Activated gamma-delta T cell treated with anti-CD3 and anti-CD28 coated beads, Interleukin-2, amount 50 U/mL, for 16 hours (primary cell): ENCODE results near the gene PRDM5.
"Not testable (repeated sequence)": the region's sequence is repeated elsewhere in the genome, so short reads cannot be mapped to it uniquely, and the experiment has no call there.

Experiments
- DNase-seq: peaks from one replicate; pipeline ENCODE4 v3.0.0-alpha.2; 2020; ENCODE audit warnings: low read depth

Gene PRDM5

DNA sequence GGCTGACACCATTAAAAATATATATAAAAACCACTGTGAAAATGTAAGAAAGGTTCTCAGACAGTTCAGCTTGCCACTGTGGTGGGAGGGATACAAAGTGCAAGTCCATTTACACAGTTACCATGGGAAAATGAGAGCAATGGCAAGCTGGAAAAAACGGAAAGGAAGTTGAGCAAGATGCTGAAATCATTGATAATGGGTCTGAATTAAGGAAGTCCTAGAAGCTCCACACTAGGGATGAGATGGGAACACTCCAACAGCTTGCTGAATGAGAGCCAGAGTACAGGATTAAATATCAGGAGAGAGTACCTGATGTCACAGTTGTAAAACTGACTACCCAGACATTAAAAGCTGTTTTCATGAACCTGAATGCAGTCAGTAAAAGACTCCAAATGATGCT lies 218.6 kb downstream of the PRDM5 start:
- no peak for DNase-seq

DNA sequence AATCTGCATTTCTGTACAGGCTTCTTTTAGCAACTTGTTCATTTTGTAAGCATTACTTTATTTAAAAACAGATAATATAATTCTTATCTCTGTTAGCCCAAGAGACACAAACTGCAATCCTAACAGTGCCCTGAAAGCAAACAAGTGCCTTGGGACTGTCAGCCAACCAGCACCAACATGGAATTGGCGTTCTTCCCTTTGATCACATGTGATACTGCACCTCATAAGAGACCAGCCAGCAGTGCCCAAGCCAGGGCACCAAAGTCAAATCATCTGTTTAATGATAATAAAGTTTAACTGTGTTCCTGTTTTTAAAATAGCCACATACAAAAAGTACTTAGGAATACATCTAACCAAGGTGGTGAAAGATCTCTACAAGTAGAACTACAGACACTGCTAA lies 223.2 kb downstream of the PRDM5 start:
- DNase-seq: no peak

DNA sequence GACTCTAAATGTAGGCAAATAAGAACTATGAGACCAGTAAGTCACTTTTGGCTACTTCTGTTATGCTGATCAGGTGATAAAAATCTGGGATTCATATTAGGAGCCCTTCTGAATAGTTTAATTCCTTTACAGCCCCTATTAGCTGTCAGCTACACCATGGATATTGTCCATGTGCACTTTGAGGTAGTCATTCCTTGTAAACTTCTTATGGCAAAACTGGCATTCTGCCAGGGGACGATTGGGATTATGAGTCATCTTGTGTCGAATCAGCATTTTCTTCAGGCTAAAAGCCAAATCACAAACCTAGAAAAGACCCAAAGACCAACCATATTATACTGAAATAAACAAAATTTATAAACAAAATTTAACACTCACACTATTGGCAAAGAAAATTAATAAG lies 227.6 kb downstream of the PRDM5 start:
- DNase-seq: no peak

DNA sequence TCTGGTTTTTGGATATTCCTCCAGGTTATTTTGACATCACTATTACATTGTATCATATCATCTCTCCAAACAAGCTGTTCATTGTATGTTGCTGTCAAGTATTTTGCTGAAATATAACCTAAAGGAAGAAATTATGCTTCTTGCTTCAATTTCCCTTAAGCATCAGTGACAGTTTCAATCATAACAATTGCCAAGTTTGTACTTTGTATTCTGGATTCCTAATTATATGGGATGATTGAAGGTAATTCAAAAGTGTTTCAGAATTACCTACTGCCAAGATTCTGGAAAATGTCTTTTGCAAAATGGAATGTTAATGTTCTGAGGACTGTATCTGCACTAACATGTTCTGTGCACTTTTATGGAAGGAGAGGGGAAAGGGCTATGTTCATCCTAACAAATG lies 228.7 kb downstream of the PRDM5 start:
- no peak for DNase-seq

DNA sequence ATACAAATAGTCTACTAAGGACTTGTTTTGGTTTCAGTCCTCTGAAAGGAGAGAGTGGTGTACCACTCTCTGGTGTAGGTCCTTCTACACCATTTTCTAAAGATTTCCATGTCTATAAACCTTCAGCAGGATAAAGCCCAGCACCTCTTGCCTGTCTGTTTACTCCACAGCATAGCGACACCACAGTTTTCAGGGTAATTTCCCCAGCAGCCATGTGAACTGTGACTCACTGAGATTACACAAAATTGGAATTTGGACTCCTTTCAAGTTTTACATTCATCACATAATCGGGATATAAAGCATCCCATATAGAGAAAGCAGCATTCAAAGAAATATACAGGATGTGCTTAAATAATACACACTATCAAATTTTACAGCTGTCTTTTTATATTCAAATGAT lies 229.6 kb downstream of the PRDM5 start:
- DNase-seq: no peak

DNA sequence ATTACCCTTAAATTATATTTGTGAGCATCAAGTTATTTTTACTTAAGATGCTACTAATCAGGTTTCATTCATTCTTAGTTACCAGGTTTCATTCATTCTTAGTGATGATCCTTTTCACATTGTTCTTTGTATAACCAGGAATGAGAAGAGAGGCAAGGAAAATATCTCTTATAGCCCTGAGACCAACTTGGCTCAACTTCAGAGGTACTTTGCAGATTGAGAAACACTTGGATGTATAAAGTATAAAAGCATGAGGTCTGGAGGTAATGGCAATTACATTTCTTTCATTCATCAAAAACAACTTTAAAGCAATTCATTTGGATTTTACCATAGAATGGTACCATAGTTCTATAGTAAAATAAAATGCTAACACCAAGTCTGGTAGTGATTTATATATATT lies 231.0 kb downstream of the PRDM5 start:
- no peak for DNase-seq

DNA sequence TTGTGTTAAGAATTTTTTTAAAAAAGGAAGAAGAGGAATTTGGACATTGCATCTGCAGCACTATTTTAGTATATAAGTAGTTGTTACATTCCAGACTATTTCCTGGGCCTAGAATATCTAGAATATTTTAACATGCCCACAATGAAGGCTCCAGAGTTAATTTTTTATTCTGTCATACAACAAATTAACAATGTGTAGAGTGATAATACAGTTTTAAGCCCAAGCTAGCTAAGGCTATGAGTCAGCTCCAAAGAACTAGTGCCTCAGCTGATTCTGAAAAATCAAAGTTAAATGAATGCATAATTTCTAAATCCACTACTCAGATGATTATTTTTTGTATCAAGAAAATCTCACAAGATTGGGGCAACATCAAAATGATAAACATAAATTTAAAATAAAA lies 231.4 kb downstream of the PRDM5 start:
- no peak for DNase-seq

DNA sequence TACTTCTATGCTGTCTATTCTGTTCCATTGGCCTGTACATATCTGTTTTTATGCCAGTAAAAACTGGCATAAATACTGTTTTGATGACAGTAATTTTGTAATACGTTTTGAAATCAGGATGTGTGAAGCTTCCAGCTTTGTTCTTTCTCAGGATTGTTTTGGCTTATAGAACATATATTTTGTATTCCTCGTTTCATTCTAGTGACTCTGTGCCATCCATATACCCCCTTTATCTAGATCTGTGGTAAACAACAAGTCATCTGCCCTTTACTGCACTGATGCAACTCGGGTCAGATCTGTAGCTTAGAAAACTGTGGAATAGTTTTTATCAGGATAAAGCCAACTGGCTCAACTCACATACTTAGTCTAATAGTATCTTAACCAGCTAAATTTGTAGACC lies 233.7 kb downstream of the PRDM5 start:
- no peak for DNase-seq

DNA sequence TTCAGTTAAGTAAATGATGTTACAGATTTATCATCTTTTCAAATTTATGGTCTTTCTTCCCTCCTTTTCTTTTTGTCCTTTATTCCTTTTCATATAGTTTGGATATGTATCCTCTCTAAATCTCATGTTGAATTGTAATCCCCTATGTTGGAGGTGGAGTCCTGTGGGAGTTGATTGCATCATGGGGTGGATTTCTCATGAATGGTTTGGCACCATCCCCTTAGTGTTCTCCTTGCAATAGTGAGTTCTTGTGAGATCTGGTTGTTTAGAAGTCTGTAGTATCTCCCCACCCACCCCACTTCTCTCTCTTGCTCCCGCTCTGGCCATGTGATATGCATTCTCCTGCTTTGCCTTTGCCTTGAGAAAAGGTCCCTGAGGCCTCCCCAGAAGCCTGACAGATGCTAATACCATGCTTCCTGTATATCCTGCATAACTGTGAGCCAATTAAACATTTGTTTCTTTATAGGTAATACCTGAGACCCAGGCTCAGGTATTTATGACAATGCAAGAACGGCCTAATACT lies 236.7 kb downstream of the PRDM5 start:
- DNase-seq: no peak

DNA sequence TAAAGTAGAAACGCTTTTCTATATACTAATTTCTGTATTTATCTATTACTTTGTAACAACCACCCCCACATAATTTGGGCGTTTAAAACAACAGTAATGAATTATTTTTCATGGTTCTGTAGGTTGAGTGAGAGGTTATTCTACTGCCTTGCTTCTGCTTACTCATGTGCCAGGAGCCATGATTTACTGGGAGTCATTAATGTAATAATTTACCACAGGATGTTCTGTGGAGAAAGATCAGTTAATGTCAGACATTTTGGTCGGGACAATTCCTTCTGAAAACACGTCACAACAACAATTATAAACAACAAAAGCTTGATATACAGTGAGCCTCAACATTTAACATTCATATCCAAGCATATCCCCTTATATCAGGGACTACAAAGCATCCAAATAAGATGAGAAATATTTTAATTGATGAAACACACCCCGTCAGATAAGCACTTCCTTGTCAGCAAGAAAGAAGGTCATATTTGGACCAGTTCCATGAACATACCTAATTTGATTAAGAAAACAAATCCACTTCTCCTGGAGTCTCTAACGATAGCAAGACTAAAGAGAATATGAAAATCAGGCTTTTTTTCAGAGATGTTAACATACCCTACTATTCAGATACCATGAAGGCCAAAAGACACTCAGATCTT lies 238.5 kb downstream of the PRDM5 start:
- DNase-seq: no peak

DNA sequence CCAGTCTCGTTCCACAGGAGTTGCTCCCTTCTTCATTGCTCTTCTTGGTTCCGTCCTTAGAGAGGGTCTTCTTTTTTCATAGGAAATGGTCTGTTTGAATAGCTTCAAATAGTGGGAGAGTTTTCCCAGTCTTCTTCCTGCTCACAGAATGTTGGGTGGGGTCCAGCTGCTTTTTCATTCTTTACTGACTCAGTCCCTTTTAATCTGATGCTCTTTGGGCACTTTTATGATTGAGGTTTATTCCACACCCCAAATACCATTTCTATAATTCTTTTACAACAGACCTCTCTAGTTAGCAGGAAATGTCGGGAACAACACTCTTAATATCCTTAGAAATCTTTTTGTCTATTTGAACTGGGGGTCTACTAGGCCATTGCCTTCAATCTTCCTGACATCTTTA lies 239.5 kb downstream of the PRDM5 start:
- no peak for DNase-seq

DNA sequence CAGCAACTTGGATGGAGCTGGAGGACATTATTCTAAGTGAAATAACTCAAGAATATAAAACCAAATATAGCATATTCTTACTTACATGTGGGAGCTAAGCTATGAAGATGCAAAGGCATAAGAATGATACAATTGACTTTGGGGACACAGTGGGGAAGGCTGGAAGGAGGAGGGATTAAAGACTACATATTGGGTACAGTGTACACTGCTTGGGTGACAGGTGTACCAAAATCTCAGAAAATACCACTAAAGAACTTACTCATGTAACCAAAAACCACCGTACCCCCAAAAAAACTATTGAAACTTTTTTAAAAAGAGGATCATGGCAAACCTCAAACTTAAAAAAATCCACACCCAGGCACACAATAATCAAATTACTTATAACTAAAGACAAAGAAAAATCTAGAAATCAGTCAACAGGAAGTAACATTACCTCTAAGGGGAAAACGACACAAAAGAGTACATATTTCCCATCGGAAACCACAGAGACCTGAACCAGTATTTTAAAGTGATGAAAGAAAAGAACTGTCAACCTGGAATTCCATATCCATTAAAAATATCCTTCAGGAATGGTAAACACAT lies 241.8 kb downstream of the PRDM5 start:
- no peak for DNase-seq

DNA sequence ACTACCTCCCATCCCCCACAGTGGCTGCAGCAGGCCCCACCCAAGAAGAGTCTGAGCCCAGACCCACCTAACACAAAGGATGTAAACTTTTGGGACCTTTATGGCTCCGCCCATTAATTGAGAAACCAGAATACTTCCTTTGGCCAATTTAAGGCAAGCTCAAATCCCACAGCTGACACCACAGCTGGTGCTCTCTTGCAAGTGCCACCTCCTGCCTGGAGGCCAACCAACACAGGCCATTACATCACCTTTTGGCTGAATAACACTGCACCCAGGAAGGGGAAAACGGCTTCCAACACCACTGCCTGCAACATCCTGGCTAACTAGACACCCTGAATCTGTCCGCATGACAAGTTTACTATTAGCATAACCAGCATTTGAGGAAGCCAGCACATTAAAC lies 248.8 kb downstream of the PRDM5 start:
- no peak for DNase-seq

DNA sequence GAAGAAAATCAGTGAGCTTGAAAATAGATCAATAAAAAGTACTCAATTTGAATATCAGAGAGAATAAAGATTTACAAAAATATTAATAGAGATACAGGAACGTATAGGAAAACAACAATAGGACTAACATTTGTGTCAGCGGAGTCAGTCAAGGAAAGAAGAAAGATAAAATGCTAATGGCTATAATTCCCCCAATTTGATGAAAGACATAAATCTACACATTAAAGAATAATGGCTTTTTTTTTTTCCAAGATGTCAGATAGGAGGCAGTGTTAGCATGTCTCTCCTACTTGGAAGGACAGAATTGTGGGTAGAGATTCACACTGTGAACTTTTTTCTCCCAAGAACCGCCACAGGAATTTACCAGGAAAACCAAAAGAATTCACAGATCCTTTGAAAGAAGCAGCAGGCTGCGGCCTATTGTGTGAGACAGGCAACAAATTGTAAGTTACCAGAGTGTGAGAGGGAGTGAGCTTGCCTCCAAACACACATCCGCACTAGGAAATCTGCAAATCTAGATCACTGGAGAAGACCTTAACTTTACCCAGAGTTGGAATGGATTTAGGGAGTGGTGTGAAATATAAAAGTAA lies 249.9 kb downstream of the PRDM5 start:
- no peak for DNase-seq

DNA sequence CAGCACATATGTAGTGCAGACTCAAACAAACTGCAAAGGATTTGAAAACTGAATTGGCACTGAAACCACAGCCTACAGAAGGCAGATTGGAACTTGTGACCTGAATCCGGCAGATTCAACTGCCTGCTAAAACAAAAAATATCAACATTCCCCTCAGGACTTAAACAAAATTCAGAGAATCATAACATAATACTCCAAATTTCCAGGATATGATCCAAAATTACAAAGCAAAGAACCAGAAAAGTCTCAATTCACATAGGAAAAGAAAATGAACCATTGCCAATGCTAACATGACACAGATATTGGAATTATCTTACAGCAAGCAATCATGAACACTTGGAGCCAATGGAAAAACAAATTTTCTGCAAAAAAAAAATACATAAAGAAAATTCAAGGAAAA lies 250.4 kb downstream of the PRDM5 start:
- DNase-seq: no peak

DNA sequence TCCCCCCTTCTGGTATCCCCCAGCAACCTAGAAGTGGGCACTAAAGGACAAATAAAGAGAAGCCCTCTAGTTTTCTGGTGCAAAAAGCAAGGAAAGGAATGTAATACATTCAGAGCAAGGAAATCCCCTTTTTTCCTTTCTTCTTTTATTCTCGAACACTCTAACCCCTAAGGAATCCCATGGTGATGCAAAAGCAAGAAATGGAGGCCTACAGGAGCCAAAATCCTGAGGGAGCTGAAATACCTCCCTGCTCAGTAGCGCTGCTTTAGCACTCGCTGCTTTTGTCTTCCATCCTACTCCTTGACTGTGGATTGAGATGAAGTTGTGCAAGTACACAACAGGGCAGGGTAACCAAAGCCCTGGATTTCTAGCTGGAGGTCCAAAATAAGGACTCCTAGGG lies 251.0 kb downstream of the PRDM5 start:
- no peak for DNase-seq

DNA sequence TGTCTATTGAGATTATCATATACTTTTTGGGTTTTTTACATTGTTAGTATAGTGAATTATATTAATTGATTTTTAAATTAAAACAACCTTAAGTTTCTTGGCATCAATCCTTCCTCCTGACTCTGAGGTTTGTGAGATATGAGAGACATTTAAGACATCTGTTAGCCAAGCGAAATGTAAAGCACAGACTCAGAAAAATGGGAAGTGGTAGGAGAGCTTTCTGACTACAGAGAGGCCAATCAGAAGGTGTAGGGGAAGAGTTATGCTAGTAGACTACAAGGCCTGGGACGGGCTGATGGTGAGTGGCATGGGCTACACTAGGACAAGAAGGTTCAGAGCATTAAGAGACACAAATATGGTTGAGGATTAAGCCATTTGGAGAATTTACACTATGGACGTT lies 255.4 kb downstream of the PRDM5 start:
- no peak for DNase-seq

DNA sequence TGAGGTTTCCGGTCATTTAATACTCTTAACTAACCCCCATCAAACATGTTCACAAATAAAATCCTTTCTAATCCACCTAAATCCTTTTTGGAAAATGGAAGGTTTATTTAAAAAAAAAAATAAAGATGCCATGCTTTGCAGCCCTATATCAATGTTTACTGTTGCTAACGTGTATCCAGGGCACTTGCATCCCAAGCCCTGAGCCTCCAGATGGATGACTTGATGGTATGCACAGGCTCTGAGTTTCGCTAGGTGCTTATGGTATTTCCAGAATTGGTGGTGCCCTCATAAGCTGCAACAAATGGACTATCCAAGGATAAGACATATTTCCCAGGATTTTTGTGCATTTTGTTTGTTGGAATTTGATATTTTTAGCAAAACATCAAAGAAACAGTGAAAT lies 257.7 kb downstream of the PRDM5 start:
- DNase-seq: no peak

DNA sequence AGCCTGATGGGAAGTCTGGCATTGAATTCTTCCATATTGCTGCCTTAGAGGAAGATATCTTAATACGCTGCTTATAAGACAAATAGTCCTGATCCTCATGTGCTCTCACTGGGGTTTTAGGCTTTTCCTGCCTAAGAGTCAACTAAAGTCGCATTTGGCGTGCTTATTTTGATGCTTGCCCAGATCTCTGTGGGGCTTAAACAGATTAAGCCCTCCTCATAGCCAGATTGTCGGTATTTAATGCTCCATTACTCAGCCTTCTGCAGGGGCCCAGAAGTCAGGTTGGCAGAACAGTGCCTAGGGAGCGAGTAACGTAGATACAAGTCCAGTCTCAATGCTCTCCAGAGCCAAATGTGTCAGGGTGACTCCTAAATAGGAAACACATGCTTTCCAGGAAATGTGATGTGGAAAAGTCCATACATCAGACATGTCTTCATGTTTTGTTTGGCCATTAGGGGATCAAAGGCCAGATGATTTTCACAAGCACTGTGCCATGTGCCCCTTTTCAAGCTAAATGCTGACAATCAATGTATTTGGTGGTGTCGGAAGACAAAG lies 262.8 kb downstream of the PRDM5 start:
- no peak for DNase-seq

DNA sequence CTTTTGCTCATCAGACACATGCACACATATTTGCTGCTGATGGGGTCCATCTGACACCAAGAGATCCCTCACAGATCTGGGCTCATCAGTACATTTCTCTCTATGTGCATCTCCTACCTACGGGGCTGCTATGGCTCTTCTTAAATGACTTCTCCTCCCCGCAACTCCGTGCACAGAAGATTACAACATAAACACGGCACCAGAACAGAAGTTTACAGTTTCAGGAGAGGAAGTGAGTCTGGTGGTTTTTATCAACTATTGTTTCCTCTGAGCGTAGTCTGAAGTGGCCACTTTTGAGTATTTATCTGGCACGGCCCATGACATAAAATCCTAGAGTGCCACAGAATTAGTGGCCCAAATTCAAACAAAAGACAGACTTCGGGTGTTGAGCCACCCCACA lies 263.8 kb downstream of the PRDM5 start:
- DNase-seq: no peak

DNA sequence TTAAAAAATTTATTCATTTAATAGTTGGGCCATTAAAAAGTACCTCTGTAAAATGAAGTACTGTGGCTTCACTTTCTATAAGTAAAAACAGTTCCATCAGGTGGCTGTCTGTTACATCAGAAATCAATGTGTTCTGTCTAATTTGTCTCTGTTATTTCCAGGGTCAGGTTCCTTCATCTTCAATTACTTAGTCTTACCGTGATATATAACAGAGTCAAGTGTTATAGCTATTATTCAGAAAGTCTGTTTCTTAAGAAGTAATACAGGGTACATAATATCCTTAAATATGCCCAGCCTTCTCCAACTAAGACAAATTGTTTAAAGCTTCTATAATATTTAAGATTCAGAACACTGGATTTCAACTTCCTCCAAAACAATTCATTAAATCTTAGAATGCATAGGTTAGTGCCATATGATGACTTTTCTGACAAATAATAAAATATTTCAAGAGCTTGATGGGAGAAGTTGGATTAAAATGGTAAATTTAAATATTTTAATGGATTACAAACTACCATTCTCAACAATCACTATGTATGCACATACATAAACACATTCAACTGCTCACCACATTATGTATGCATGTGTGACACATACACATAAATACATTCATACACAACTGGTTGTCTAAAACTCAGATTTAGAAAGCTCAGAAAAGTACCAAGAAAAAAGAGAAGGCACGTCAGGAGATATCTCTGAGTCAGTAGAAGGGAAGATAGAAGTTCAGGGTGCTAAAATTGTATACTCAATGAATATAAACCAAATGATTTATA lies 268.5 kb downstream of the PRDM5 start:
- no peak for DNase-seq

DNA sequence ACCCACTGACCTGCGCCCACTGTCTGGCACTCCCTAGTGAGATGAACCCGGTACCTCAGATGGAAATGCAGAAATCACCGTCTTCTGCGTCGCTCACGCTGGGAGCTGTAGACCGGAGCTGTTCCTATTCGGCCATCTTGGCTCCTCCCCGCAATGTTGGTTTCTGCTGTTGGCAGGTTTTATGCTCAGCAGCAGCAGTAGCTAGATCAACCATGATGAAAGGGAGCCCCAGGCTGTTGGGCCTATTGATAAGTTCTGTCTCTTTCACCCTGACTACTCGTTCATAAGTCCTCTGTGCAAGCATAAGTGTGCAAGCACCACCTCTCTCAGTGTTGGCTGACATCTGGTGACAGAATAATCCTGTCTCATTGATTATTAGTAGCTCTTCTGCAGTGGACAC lies 274.2 kb downstream of the PRDM5 start:
- not testable (repeated sequence) for DNase-seq
